Neural cell (in vitro differentiated cells): ENCODE measurements around the gene NAMPT. TPM values are rescaled to one million over a fixed set of nuclear protein-coding genes. Genes with fewer than 3 reads are reported as not detected.

Source experiments
- H2AFZ ChIP-seq: fragments of 200-600, 300-800 bp; sonication (generic), shearing (Covaris generic); 2 replicates; pipeline ENCODE4 v1.6.0; 2014; ENCODE audit warnings: low read depth, mild to moderate bottlenecking, antibody characterized with exemption, low read length, moderate library complexity
- H3F3A ChIP-seq: fragments of 200-600 bp; shearing (Covaris generic); 2 replicates; pipeline ENCODE4 v1.6.1; 2016; ENCODE audit warnings: mild to moderate bottlenecking, moderate library complexity, mixed read lengths, antibody characterized with exemption, low read length; ENCODE audit not compliant: insufficient read depth, poor library complexity, severe bottlenecking
- H3K27ac ChIP-seq: fragments of 200-600, 300-800 bp; sonication (generic), shearing (Covaris generic); 2 replicates; pipeline ENCODE4 v1.5.1; 2014; ENCODE audit warnings: mild to moderate bottlenecking, low read length, moderate library complexity
- H3K27me3 ChIP-seq: fragments of 300-800, 200-600 bp; sonication (generic), shearing (Covaris generic); 2 replicates; pipeline ENCODE4 v1.6.0; 2014; ENCODE audit warnings: mild to moderate bottlenecking, low read depth, low read length, moderate library complexity; ENCODE audit not compliant: insufficient read depth
- H3K36me3 ChIP-seq: fragments of 300-800, 200-600 bp; sonication (generic), shearing (Covaris generic); 2 replicates; pipeline ENCODE4 v1.5.1; 2014; ENCODE audit warnings: mild to moderate bottlenecking, antibody characterized with exemption, low read length, moderate library complexity; ENCODE audit not compliant: insufficient read depth
- H3K4me2 ChIP-seq: fragments of 300-800, 200-600 bp; sonication (generic), shearing (Covaris generic); 2 replicates; pipeline ENCODE4 v1.6.0; 2014; ENCODE audit warnings: mild to moderate bottlenecking, low read length
- H3K4me3 ChIP-seq: fragments of 300-800, 200-600 bp; sonication (generic), shearing (Covaris generic); 2 replicates; pipeline ENCODE4 v1.5.1; 2014; ENCODE audit warnings: mild to moderate bottlenecking, low read length, moderate library complexity
- H3K79me2 ChIP-seq: fragments of 200-600 bp; shearing (Covaris generic); replicated peaks from 2 replicates; pipeline ENCODE4 v1.6.0; 2014; ENCODE audit warnings: mild to moderate bottlenecking, low read length, moderate library complexity; ENCODE audit not compliant: insufficient read depth
- H3K9ac ChIP-seq: fragments of 300-800, 200-600 bp; sonication (generic), shearing (Covaris generic); 2 replicates; pipeline ENCODE4 v1.6.1; 2016; ENCODE audit warnings: mild to moderate bottlenecking, low read length, mixed read lengths
- H3K9me2 ChIP-seq: fragments of 200-600 bp; shearing (Covaris generic); 2 replicates; pipeline ENCODE4 v1.6.1; 2016; ENCODE audit warnings: mild to moderate bottlenecking, low read length, mixed read lengths; ENCODE audit not compliant: insufficient read depth
- H3K9me3 ChIP-seq: fragments of 200-600, 300-800 bp; sonication (generic), shearing (Covaris generic); 2 replicates; pipeline ENCODE4 v1.6.1; 2016; ENCODE audit warnings: mild to moderate bottlenecking, mixed run types, low read length, moderate library complexity, mixed read lengths
- H4K20me1 ChIP-seq: fragments of 200-600 bp; shearing (Covaris generic); 2 replicates; pipeline ENCODE4 v1.6.1; 2016; ENCODE audit warnings: mild to moderate bottlenecking, mixed run types; ENCODE audit not compliant: insufficient read depth
- EP300 ChIP-seq: fragments of 450-650 bp; conservative IDR thresholded peaks from 2 replicates; pipeline ENCODE4 v1.6.1; 2014; ENCODE audit warnings: antibody characterized with exemption, mild to moderate bottlenecking, moderate library complexity; ENCODE audit not compliant: poor library complexity, severe bottlenecking
- EZH2 ChIP-seq: fragments of 200-600, 300-800 bp; shearing (Covaris generic), sonication (generic); IDR thresholded peaks from 2 replicates; pipeline ENCODE4 v1.6.1; 2014; ENCODE audit warnings: antibody characterized with exemption, low read length, borderline replicate concordance, mild to moderate bottlenecking; ENCODE audit not compliant: insufficient read depth, poor library complexity, severe bottlenecking
- MXI1 ChIP-seq: fragments of 450-650 bp; conservative IDR thresholded peaks from 2 replicates; pipeline ENCODE4 v1.6.1; 2014; ENCODE audit warnings: antibody characterized with exemption, mild to moderate bottlenecking; ENCODE audit not compliant: poor library complexity, severe bottlenecking
- POLR2AphosphoS5 ChIP-seq: IDR thresholded peaks from 2 replicates; pipeline ENCODE4 v1.6.1; 2012
- RAD21 ChIP-seq: fragments of 450-650 bp; conservative IDR thresholded peaks from 2 replicates; pipeline ENCODE4 v1.6.1; 2014; ENCODE audit warnings: antibody characterized with exemption, mild to moderate bottlenecking, moderate library complexity
- SMC3 ChIP-seq: fragments of 450-650 bp; conservative IDR thresholded peaks from 2 replicates; pipeline ENCODE4 v1.6.1; 2014; ENCODE audit warnings: antibody characterized with exemption, mild to moderate bottlenecking, moderate library complexity; ENCODE audit not compliant: poor library complexity
- TAF1 ChIP-seq: IDR thresholded peaks from 2 replicates; pipeline ENCODE4 v1.6.1; 2012; ENCODE audit warnings: low read depth
- polyA plus RNA-seq: library from polyadenylated mRNA; depleted of rRNA; stranded (reverse); fragments of >200 nt; gene quantifications from 2 replicates; pipeline ENCODE4 v1.2.3, GENCODE V29; 2014
- TF ChIP-seq, protein P1 (sequence below): IDR thresholded peaks from 2 replicates; pipeline ENCODE4 v1.6.1; 2012; ENCODE audit warnings: borderline replicate concordance
- TF ChIP-seq, protein P2 (sequence below): fragments of 450-650 bp; IDR thresholded peaks from 2 replicates; pipeline ENCODE4 v1.5.1; 2014; ENCODE audit warnings: antibody characterized with exemption, mild to moderate bottlenecking, moderate library complexity; ENCODE audit not compliant: poor library complexity, severe bottlenecking

NAMPT gene
- polyA plus RNA-seq, 1 donor from 2014 or later: 34.0 TPM

DNA sequence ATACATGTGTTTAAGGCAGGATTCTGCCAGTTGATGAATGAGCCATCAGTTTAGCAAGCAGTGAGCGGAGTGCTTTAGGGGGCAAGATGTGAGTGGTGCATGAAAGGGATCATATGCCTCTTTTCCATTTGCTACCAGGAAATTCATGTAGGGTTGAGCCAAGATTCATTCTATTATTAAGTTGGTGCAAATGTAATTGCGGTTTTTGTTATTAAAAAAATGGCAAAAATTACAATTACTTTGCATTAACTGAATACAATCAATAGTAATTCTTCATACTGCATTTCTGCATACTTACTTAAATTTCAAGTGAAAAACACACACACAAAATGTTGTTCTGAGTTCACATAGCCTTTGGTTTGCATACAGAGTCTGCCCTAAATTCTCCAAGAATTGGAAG lies 30.1 kb upstream of the NAMPT start:
- Histone ChIP-seq H3K9me3 (no peaks in the 10 kb centered on the region), H3F3A (no peaks in the 10 kb centered on the region), H3K4me2 (no peak overlapping the region), H3K79me2 (no peaks in the 10 kb centered on the region), H3K9ac (no peak overlapping the region), H4K20me1 (no peaks in the 10 kb centered on the region), H3K27ac (no peak overlapping the region), H3K4me3 (no peak overlapping the region), H3K36me3 (no peaks in the 10 kb centered on the region), H2AFZ (no peak overlapping the region), H3K27me3 (no peaks in the 10 kb centered on the region), H3K9me2 (no peaks in the 10 kb centered on the region)
- no peak for TF ChIP-seq RAD21
- no peak for TF ChIP-seq EP300
- TF ChIP-seq, protein P1, sequence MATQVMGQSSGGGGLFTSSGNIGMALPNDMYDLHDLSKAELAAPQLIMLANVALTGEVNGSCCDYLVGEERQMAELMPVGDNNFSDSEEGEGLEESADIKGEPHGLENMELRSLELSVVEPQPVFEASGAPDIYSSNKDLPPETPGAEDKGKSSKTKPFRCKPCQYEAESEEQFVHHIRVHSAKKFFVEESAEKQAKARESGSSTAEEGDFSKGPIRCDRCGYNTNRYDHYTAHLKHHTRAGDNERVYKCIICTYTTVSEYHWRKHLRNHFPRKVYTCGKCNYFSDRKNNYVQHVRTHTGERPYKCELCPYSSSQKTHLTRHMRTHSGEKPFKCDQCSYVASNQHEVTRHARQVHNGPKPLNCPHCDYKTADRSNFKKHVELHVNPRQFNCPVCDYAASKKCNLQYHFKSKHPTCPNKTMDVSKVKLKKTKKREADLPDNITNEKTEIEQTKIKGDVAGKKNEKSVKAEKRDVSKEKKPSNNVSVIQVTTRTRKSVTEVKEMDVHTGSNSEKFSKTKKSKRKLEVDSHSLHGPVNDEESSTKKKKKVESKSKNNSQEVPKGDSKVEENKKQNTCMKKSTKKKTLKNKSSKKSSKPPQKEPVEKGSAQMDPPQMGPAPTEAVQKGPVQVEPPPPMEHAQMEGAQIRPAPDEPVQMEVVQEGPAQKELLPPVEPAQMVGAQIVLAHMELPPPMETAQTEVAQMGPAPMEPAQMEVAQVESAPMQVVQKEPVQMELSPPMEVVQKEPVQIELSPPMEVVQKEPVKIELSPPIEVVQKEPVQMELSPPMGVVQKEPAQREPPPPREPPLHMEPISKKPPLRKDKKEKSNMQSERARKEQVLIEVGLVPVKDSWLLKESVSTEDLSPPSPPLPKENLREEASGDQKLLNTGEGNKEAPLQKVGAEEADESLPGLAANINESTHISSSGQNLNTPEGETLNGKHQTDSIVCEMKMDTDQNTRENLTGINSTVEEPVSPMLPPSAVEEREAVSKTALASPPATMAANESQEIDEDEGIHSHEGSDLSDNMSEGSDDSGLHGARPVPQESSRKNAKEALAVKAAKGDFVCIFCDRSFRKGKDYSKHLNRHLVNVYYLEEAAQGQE: no peak
- TF ChIP-seq, protein P2, sequence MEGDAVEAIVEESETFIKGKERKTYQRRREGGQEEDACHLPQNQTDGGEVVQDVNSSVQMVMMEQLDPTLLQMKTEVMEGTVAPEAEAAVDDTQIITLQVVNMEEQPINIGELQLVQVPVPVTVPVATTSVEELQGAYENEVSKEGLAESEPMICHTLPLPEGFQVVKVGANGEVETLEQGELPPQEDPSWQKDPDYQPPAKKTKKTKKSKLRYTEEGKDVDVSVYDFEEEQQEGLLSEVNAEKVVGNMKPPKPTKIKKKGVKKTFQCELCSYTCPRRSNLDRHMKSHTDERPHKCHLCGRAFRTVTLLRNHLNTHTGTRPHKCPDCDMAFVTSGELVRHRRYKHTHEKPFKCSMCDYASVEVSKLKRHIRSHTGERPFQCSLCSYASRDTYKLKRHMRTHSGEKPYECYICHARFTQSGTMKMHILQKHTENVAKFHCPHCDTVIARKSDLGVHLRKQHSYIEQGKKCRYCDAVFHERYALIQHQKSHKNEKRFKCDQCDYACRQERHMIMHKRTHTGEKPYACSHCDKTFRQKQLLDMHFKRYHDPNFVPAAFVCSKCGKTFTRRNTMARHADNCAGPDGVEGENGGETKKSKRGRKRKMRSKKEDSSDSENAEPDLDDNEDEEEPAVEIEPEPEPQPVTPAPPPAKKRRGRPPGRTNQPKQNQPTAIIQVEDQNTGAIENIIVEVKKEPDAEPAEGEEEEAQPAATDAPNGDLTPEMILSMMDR: no peak
- TF ChIP-seq EZH2: no peak
- TF ChIP-seq SMC3: no peak
- TF ChIP-seq POLR2AphosphoS5: no peak
- TF ChIP-seq TAF1: no peak
- no peak for TF ChIP-seq MXI1

DNA sequence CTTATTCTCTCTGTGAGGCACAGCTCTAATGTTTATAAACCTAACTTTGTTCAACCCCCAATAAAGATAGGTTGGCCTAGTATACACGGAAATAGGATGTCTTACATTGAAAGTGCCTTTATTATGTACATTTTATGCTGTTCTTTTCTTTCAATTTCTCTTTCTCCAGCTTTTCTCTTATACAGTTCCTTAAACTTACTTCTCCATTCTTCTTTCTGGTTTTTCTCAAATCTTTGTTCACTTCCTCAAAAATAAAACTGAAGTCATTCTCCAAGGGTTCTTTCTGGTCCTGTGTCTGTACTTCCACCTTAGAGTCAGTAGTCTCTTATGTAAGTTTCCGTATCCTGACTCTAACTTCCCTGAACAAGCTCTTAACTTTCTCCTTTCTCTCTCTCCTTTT lies 29.2 kb upstream of the NAMPT start:
- Histone ChIP-seq H3K36me3 (no peaks in the 10 kb centered on the region), H3K27ac (no peak overlapping the region), H3F3A (no peaks in the 10 kb centered on the region), H3K27me3 (no peaks in the 10 kb centered on the region), H3K9me3 (no peaks in the 10 kb centered on the region), H3K4me2 (no peak overlapping the region), H4K20me1 (no peaks in the 10 kb centered on the region), H3K79me2 (no peaks in the 10 kb centered on the region), H3K9ac (no peak overlapping the region), H3K9me2 (no peaks in the 10 kb centered on the region), H3K4me3 (no peak overlapping the region), H2AFZ (no peak overlapping the region)
- no peak for TF ChIP-seq EZH2
- no peak for TF ChIP-seq TAF1
- TF ChIP-seq MXI1: no peak
- TF ChIP-seq, protein P2: no peak
- no peak for TF ChIP-seq EP300
- TF ChIP-seq, protein P1: no peak
- TF ChIP-seq RAD21: no peak
- no peak for TF ChIP-seq POLR2AphosphoS5
- TF ChIP-seq SMC3: no peak
